Left lung (tissue), 10 donors: Measurements from ENCODE around the gene MYLK3. TPM values are rescaled to one million over a fixed set of nuclear protein-coding genes. Genes with fewer than 3 reads are reported as not detected.

Experiments used
- ATAC-seq: fragments of 200-7000 bp; cut with Tn5 transposase; one replicate; pipeline ENCODE4 v1.9.1; 2020; ENCODE audit warnings: moderate library complexity
- DNase-seq, 4 donors: peaks; one replicate each; pipeline ENCODE4 v3.0.0-alpha.2; 2013 to 2020
- H3K27ac ChIP-seq, 2 donors: fragments of 200-600 bp; sonication (generic) in 1 of 2; one replicate each; pipeline versions ENCODE4 v1.5.0 to v1.8.0; 2020 to 2021
- H3K27me3 ChIP-seq, 2 donors: fragments of 200-600 bp; sonication (generic) in 1 of 2; one replicate each; pipeline versions ENCODE4 v1.5.0 to v1.8.0; 2020 to 2021
- H3K36me3 ChIP-seq, 2 donors: fragments of 200-600 bp; sonication (generic) in 1 of 2; one replicate each; pipeline versions ENCODE4 v1.5.0 to v1.8.0; 2020 to 2021
- H3K4me1 ChIP-seq, 2 donors: fragments of 200-600 bp; one replicate each; pipeline ENCODE4 v1.8.0; 2021
- H3K4me3 ChIP-seq, 2 donors: fragments of 200-600 bp; sonication (generic) in 1 of 2; one replicate each; pipeline versions ENCODE4 v1.5.0 to v1.8.0; 2020 to 2021; ENCODE audit warnings: mild to moderate bottlenecking in 1 of 2
- H3K9me3 ChIP-seq, 2 donors: fragments of 200-600 bp; sonication (generic) in 1 of 2; one replicate each; pipeline versions ENCODE4 v1.5.0 to v1.8.0; 2020 to 2021
- intact Hi-C, 2 donors: fragments of 100-400 bp; cut with DNase I; formaldehyde crosslinking; loops; one replicate each; pipeline versions ENCODE4 v1.11.2 to v1.14.2; 2022
- polyA plus RNA-seq, 6 donors: library from polyadenylated mRNA; unstranded; fragments of 120-200 nt; gene quantifications; one replicate each; pipeline ENCODE4 v1.2.1, GENCODE V29; 2013; ENCODE audit not compliant: insufficient read length in 6 of 6
- total RNA-seq, 2 donors: library from RNA; stranded (reverse); fragmentation: NEBNext Ultra II Directional; extraction: Animal tissue kit (Norgen Biotek cat#: 25700); gene quantifications; one replicate each; pipeline ENCODE4 v1.2.1, GENCODE V29; 2021
- TF ChIP-seq, protein P1 (sequence below), 2 donors: fragments of 200-600 bp; sonication (generic) in 1 of 2; IDR thresholded peaks; one replicate each; pipeline versions ENCODE4 v1.5.0 to v1.8.0; 2021; ENCODE audit warnings: antibody characterized with exemption in 2 of 2
- donor health status: DM: no; HTN: yes; CAD: no.
- donor health status: DM: no; HTN: no; CAD: no.

Gene MYLK3
- total and polyA plus RNA-seq, 8 donors, result 0.03 to 1.2 (median 0.58) TPM

- no peaks in the 10 kb centered on the region for H3K9me3 ChIP-seq
- H3K4me1 ChIP-seq, result no peaks in the 10 kb centered on the region
- H3K36me3 ChIP-seq, result no peaks in the 10 kb centered on the region
- H3K27ac ChIP-seq, result no peak overlapping the region
- DNase-seq (no peak), ATAC-seq (no peak)
- no peak overlapping the region for H3K4me3 ChIP-seq
- intact Hi-C loops, result no loop called here
- H3K27me3 ChIP-seq, result no peaks in the 10 kb centered on the region
- TF ChIP-seq, protein P1, sequence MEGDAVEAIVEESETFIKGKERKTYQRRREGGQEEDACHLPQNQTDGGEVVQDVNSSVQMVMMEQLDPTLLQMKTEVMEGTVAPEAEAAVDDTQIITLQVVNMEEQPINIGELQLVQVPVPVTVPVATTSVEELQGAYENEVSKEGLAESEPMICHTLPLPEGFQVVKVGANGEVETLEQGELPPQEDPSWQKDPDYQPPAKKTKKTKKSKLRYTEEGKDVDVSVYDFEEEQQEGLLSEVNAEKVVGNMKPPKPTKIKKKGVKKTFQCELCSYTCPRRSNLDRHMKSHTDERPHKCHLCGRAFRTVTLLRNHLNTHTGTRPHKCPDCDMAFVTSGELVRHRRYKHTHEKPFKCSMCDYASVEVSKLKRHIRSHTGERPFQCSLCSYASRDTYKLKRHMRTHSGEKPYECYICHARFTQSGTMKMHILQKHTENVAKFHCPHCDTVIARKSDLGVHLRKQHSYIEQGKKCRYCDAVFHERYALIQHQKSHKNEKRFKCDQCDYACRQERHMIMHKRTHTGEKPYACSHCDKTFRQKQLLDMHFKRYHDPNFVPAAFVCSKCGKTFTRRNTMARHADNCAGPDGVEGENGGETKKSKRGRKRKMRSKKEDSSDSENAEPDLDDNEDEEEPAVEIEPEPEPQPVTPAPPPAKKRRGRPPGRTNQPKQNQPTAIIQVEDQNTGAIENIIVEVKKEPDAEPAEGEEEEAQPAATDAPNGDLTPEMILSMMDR (IDR thresholded peaks at IDR 0.05), result no peak
These were observed 15.6 kb downstream of the MYLK3 start for GRCh38 chr16:46732561-46732960.

DNA sequence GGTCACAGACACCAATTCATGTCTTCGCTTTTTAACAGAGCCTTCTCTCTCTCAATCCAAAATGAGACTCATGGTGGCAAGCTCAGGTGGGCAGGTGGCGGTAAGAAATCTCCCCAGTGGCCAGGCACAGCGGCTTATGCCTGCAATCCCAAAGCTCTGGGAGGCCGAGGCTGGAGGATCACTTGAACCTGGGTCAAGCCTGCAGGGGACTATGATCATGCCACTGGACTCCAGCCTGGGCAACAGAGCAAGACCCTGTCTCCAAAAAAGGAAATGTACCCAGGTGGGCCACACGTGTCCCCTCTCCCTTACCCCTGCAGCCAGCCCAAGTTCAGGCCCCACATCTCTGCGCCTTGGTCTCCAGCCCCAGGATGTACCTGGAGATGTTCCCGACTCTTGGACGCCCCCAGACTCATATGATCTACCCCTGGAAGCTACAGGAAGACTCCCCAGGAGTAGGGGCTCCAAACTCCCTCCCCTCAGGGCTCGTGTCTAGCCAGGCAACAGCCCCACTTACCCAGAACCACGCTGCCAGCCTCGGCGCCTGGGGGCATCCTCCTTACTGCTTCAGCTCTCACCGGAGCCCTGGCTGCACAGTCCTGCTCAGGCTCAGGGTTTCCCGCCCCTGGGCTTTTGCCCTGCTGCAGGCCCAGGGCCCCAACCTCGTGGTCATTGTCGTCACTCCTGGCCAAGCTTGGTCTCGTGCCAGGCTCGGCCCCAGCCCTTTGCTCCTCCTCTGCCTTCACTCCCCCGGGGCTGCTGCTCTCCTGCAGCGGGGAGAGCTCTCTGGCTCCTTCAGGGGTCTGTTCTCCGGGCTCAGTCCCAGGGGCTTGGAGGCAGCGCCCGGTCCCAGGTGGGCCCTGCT, 16.2 kb downstream of the MYLK3 start:
- intact Hi-C loops, result no loop called here
- H3K4me1 ChIP-seq, result no peaks in the 10 kb centered on the region
- ATAC-seq (no peak), DNase-seq (no peak)
- TF ChIP-seq, protein P1 (IDR thresholded peaks at IDR 0.05), result no peak
- no peaks in the 10 kb centered on the region for H3K36me3 ChIP-seq
- no peak overlapping the region for H3K27ac ChIP-seq
- no peaks in the 10 kb centered on the region for H3K9me3 ChIP-seq
- no peak overlapping the region for H3K4me3 ChIP-seq
- no peaks in the 10 kb centered on the region for H3K27me3 ChIP-seq

DNA sequence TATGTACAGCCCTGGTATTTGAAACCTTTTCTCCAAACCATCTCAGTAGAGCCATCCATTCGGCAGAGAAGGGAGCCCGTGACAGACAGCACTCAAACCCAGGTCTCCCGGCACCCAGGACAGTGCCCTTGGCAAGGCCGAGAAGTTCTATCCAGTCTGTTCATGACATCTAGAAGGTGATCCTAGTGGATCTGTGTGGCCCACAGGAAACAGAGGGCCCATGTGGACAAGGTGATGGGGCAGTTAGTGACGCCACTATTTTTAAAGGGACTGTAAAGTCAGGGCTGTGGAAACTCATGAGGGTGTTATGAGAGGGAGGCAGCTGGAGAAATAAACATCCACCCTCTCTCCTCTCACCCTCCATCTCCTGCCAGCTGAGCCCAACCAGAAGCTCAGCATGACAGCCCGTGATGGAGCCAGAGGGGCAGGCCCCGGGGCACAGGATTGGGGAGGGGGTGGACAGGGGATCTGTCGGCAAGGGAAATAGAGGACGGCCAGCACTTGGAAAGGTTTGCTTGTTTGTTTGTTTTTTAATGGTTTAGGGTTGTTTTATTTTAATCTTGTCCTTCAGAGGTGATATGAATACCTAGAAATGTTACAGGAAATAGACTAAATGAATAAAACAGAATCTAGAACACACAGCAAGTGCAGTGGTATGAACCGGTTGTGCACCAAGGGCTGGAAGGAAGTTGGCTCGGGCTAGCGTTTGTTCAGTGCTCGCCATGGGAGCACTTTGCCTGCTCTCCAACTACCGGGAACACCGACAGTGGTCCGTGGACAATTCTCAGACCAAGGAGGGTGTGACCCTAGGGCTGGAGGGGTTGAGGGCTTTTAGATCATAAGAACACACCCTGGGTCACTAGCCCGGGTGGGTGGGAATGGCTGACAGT, 17.1 kb downstream of the MYLK3 start:
- no peak overlapping the region for H3K27ac ChIP-seq
- TF ChIP-seq, protein P1 (IDR thresholded peaks at IDR 0.05), result no peak
- H3K9me3 ChIP-seq, result no peaks in the 10 kb centered on the region
- no peak overlapping the region for H3K4me3 ChIP-seq
- no peaks in the 10 kb centered on the region for H3K36me3 ChIP-seq
- ATAC-seq (no peak), DNase-seq (no peak)
- no peaks in the 10 kb centered on the region for H3K4me1 ChIP-seq
- H3K27me3 ChIP-seq, result no peaks in the 10 kb centered on the region
- intact Hi-C loops, result no loop called here

DNA sequence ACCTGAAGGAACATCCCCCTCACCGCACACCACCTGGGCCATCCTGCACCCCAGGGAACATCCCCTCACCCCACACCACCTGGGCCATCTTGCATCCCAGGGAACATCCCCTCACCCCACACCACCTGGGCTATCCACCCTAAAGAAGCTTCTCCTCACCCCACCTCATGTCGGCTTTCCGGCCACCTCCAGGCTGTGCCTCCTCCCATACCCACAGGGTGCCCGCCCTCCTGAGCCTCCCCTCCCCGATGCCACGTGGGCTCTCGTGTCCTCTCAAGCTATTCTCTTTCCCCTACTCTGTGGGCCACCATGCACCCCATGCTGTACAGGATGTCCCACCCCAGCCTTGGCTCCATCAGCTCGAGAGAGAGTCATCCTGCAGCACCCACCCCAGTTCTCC, 18.0 kb downstream of the MYLK3 start:
- no peaks in the 10 kb centered on the region for H3K27me3 ChIP-seq
- ATAC-seq, result no peak
- DNase-seq, result no peak
- no peaks in the 10 kb centered on the region for H3K36me3 ChIP-seq
- H3K9me3 ChIP-seq, result peaks cover 0 to 6% of the 10 kb centered on the region in 2 donors
- TF ChIP-seq, protein P1 (IDR thresholded peaks at IDR 0.05), result no peak
- no peak overlapping the region for H3K27ac ChIP-seq
- intact Hi-C loops, result no loop called here
- H3K4me3 ChIP-seq, result no peak overlapping the region
- no peaks in the 10 kb centered on the region for H3K4me1 ChIP-seq
